Breast epithelium (tissue), 3 donors: Measurements from ENCODE around the gene TPSD1.
A peak's percentile ranks its signal among the peaks of the same experiment; 100 is the strongest.

Experiments
- POLR2AphosphoS5 ChIP-seq, 3 donors: sonication (generic); formaldehyde crosslinking; IDR thresholded peaks; one replicate each; pipeline ENCODE4 v1.6.1; 2017; ENCODE audit warnings: antibody characterized with exemption in 3 of 3
- TF ChIP-seq, protein P1 (sequence below), 3 donors: fragments of 450-650 bp; IDR thresholded peaks; one replicate each; pipeline ENCODE4 v1.5.1; 2016 to 2017; ENCODE audit warnings: antibody characterized with exemption in 3 of 3, mild to moderate bottlenecking in 3 of 3, moderate library complexity in 3 of 3

DNA sequence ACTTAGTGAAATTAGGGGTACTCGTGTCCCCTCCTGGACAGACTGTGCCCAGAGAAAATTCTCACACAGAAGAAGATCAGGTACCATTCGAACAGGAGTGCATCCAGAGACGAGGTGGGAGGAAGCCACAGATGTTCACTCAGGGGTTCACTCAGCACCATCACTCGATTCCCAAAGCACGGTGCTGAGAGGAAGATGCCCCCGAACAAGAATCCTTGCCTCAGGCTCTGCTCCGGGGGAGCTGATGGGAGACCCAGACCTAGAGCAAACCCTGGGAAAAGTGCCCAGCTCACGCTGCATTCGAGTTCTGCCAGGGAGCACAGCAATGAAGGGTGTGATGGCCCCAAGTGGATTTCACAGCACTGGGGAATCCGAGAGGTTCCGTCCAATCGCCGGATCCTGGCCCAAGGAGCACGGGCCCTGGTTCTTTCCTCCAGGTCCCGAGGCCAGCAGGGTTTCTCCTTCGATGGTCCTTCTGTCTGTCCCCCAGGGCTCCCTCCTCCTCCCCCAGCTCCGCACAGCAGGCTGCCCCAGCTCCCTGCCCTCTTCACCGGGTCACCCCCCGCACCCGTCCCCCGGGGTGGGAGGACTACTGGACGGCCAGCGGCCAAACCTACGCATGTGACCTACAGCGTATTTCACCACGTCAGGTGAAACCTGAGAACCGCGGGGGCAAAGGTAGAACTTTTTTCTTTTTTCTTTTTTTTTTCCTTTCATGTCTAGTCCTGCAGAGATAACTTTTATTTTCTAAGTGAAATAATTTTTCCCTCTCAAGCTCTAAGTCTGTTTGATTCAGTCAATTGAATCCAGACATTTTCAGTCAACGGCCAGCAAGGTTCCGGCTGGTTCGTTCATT, 43.4 kb downstream of the TPSD1 start:
- TF ChIP-seq, protein P1, sequence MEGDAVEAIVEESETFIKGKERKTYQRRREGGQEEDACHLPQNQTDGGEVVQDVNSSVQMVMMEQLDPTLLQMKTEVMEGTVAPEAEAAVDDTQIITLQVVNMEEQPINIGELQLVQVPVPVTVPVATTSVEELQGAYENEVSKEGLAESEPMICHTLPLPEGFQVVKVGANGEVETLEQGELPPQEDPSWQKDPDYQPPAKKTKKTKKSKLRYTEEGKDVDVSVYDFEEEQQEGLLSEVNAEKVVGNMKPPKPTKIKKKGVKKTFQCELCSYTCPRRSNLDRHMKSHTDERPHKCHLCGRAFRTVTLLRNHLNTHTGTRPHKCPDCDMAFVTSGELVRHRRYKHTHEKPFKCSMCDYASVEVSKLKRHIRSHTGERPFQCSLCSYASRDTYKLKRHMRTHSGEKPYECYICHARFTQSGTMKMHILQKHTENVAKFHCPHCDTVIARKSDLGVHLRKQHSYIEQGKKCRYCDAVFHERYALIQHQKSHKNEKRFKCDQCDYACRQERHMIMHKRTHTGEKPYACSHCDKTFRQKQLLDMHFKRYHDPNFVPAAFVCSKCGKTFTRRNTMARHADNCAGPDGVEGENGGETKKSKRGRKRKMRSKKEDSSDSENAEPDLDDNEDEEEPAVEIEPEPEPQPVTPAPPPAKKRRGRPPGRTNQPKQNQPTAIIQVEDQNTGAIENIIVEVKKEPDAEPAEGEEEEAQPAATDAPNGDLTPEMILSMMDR (IDR thresholded peaks at IDR 0.05): no peak
- TF ChIP-seq POLR2AphosphoS5 (IDR thresholded peaks at IDR 0.05): peak in 1 of 3 donors; percentile 85
